MM.1S (cell line): ENCODE data around the gene COL4A5.

Source experiments
- EZH2phosphoT487 ChIP-seq: fragments of 300-600 bp; sonication (generic); IDR thresholded peaks from 2 replicates; pipeline ENCODE4 v1.6.1; 2018; ENCODE audit warnings: antibody characterized with exemption, low read length
- TF ChIP-seq, protein P1 (sequence below): fragments of 300-600 bp; sonication (generic); IDR thresholded peaks from 2 replicates; pipeline ENCODE4 v1.5.1; 2016; ENCODE audit warnings: antibody characterized with exemption, low read length, mixed read lengths

DNA sequence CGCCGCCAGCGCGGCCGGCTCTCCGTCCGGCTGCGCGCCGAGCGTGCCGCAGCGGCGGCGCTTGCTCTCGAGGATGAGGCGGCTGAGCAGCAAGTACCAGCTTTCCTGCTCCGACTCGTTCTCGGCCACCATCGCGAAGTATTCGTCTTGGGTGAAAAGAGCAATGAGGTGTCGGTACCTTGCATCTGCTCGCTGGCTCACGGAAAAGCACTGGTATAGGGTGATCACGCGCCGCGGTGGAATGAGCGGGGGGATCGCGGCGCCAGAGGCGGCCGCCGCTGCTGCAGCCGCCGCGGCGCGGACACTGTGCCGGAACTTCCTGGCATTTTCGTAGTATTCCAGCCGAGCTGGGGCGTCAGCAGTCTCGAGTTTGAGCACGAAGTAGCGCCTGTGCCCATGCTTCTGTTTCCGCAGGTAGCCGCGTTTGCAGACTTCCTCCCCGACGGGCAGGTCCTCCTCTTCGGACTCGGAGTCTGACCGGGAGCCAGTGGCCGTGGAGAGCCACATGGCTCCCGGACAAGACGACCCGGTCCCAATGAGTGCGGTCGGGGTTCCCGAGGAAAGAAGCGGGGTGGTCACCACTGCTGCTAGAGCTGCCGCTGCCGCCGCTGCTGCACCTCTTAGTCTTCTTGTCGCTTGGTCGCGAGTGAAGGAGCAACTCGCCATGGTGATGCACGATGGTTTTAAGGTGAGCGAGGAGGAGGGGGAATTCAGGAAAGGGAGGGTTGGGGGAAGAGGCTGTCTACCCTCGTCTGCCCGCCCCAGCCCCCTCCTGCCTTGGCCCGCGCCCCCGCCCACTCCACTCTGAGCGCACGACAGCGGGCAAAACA, 296.3 kb downstream of the COL4A5 start:
- TF ChIP-seq, protein P1, sequence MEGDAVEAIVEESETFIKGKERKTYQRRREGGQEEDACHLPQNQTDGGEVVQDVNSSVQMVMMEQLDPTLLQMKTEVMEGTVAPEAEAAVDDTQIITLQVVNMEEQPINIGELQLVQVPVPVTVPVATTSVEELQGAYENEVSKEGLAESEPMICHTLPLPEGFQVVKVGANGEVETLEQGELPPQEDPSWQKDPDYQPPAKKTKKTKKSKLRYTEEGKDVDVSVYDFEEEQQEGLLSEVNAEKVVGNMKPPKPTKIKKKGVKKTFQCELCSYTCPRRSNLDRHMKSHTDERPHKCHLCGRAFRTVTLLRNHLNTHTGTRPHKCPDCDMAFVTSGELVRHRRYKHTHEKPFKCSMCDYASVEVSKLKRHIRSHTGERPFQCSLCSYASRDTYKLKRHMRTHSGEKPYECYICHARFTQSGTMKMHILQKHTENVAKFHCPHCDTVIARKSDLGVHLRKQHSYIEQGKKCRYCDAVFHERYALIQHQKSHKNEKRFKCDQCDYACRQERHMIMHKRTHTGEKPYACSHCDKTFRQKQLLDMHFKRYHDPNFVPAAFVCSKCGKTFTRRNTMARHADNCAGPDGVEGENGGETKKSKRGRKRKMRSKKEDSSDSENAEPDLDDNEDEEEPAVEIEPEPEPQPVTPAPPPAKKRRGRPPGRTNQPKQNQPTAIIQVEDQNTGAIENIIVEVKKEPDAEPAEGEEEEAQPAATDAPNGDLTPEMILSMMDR, result no peak
- no peak for TF ChIP-seq EZH2phosphoT487
